ENCODE results near the gene OR8B12.

Gene OR8B12

GRCh38 chr11:124577716-124578427 lies 34.4 kb upstream of the OR8B12 start:
- DNase-seq (ENCODE audit: low spot score) = no peak
- H3K27ac ChIP-seq (ENCODE audit: poor library complexity, severe bottlenecking) = no peak overlapping the region
- ATAC-seq (ENCODE audit: low read depth) = no peak
- TF ChIP-seq, protein P1, sequence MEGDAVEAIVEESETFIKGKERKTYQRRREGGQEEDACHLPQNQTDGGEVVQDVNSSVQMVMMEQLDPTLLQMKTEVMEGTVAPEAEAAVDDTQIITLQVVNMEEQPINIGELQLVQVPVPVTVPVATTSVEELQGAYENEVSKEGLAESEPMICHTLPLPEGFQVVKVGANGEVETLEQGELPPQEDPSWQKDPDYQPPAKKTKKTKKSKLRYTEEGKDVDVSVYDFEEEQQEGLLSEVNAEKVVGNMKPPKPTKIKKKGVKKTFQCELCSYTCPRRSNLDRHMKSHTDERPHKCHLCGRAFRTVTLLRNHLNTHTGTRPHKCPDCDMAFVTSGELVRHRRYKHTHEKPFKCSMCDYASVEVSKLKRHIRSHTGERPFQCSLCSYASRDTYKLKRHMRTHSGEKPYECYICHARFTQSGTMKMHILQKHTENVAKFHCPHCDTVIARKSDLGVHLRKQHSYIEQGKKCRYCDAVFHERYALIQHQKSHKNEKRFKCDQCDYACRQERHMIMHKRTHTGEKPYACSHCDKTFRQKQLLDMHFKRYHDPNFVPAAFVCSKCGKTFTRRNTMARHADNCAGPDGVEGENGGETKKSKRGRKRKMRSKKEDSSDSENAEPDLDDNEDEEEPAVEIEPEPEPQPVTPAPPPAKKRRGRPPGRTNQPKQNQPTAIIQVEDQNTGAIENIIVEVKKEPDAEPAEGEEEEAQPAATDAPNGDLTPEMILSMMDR (IDR thresholded peaks at IDR 0.05; ENCODE audit: poor library complexity, severe bottlenecking) = no peak
- H3K4me1 ChIP-seq (ENCODE audit: insufficient read depth, poor library complexity, severe bottlenecking) = no peaks in the 10 kb centered on the region
- H3K27me3 ChIP-seq (ENCODE audit: insufficient read depth, poor library complexity, severe bottlenecking) = no peaks in the 10 kb centered on the region
- no peaks in the 10 kb centered on the region for H3K36me3 ChIP-seq (ENCODE audit: low read depth)
- H3K9me3 ChIP-seq (ENCODE audit: severe bottlenecking) = no peaks in the 10 kb centered on the region
- no peak overlapping the region for H3K4me3 ChIP-seq (ENCODE audit: severe bottlenecking)

DNA sequence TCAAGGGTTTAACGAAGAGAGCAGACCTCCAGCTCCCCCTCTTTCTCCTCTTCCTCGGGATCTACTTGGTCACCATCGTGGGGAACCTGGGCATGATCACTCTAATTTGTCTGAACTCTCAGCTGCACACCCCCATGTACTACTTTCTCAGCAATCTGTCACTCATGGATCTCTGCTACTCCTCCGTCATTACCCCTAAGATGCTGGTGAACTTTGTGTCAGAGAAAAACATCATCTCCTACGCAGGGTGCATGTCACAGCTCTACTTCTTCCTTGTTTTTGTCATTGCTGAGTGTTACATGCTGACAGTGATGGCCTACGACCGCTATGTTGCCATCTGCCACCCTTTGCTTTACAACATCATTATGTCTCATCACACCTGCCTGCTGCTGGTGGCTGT lies 26.7 kb upstream of the OR8B12 start:
- ATAC-seq (ENCODE audit: low read depth) = no peak
- Histone ChIP-seq H3K27ac (ENCODE audit: poor library complexity, severe bottlenecking) (no peak overlapping the region), H3K27me3 (ENCODE audit: insufficient read depth, poor library complexity, severe bottlenecking) (no peaks in the 10 kb centered on the region), H3K9me3 (ENCODE audit: severe bottlenecking) (no peaks in the 10 kb centered on the region), H3K4me1 (ENCODE audit: insufficient read depth, poor library complexity, severe bottlenecking) (no peaks in the 10 kb centered on the region), H3K4me3 (ENCODE audit: severe bottlenecking) (no peak overlapping the region), H3K36me3 (ENCODE audit: low read depth) (no peaks in the 10 kb centered on the region)
- TF ChIP-seq, protein P1 (IDR thresholded peaks at IDR 0.05; ENCODE audit: poor library complexity, severe bottlenecking) = no peak
- no peak for DNase-seq (ENCODE audit: low spot score)

DNA sequence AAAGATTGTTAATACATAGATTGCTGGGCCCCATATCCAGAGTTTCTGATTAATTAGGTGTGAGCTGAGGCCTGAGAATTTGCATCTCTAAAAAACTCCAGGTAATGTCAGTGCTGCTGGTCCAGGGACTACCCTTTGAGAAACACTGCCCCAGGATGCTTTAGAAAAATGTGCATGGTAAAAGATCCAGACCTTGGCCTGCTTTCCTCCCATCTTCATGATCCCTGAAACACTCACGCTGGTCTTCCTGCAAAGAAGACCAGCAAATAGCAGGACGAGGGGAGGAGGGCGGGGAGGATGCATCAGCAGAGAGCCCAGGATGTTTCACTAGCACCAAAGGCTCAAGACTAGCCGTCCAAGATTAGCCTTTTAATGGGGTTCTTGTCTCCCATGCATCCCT lies 26.2 kb upstream of the OR8B12 start, which contains the start of gene OR8A1:
OR8A1 (plus strand) TSS at position 301 of the 400 bp plus-strand sequence. CDS start 123 bp downstream, outside the sequence.
- Histone ChIP-seq H3K4me1 (ENCODE audit: insufficient read depth, poor library complexity, severe bottlenecking) (no peaks in the 10 kb centered on the region), H3K9me3 (ENCODE audit: severe bottlenecking) (no peaks in the 10 kb centered on the region), H3K27me3 (ENCODE audit: insufficient read depth, poor library complexity, severe bottlenecking) (no peaks in the 10 kb centered on the region), H3K27ac (ENCODE audit: poor library complexity, severe bottlenecking) (no peak within 1 kb of the TSS), H3K36me3 (ENCODE audit: low read depth) (no peaks in the 10 kb centered on the region), H3K4me3 (ENCODE audit: severe bottlenecking) (no peak within 1 kb of the TSS)
- TF ChIP-seq, protein P1 (IDR thresholded peaks at IDR 0.05; ENCODE audit: poor library complexity, severe bottlenecking) = no peak
- DNase-seq (ENCODE audit: low spot score) (no peak), ATAC-seq (ENCODE audit: low read depth) (no peak)

DNA sequence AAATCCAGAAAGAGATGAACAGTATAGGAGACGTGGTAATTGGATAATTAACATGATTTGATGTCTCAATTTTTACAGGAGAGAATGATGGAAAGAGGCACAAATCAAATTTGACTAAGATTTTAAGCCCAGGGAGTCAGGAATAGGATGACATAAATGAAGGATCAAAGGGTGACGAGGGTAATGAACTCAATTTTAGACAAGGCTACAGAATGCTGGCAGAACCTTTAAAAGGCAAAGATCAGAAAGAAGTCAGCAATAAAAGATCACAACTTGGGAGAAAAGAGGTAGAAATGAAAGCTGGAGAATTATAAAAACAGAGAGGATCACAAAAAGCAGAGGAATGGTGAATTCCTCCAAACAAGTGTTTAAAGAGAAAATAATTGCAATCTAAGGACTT lies 13.4 kb upstream of the OR8B12 start:
- ATAC-seq (ENCODE audit: low read depth) = no peak
- no peak overlapping the region for H3K4me3 ChIP-seq (ENCODE audit: severe bottlenecking)
- DNase-seq (ENCODE audit: low spot score) = no peak
- no peak overlapping the region for H3K27ac ChIP-seq (ENCODE audit: poor library complexity, severe bottlenecking)
- H3K27me3 ChIP-seq (ENCODE audit: insufficient read depth, poor library complexity, severe bottlenecking) = peaks cover 9% of the 10 kb centered on the region
- H3K4me1 ChIP-seq (ENCODE audit: insufficient read depth, poor library complexity, severe bottlenecking) = no peaks in the 10 kb centered on the region
- H3K36me3 ChIP-seq (ENCODE audit: low read depth) = no peaks in the 10 kb centered on the region
- H3K9me3 ChIP-seq (ENCODE audit: severe bottlenecking) = no peaks in the 10 kb centered on the region
- TF ChIP-seq, protein P1 (IDR thresholded peaks at IDR 0.05; ENCODE audit: poor library complexity, severe bottlenecking) = no peak

GRCh38 chr11:124551987-124552386 lies 8.5 kb upstream of the OR8B12 start:
- Histone ChIP-seq H3K4me1 (ENCODE audit: insufficient read depth, poor library complexity, severe bottlenecking) (no peaks in the 10 kb centered on the region), H3K27ac (ENCODE audit: poor library complexity, severe bottlenecking) (no peak overlapping the region), H3K27me3 (ENCODE audit: insufficient read depth, poor library complexity, severe bottlenecking) (peaks cover 3% of the 10 kb centered on the region), H3K4me3 (ENCODE audit: severe bottlenecking) (no peak overlapping the region), H3K9me3 (ENCODE audit: severe bottlenecking) (peaks cover 2% of the 10 kb centered on the region), H3K36me3 (ENCODE audit: low read depth) (no peaks in the 10 kb centered on the region)
- TF ChIP-seq, protein P1 (IDR thresholded peaks at IDR 0.05; ENCODE audit: poor library complexity, severe bottlenecking) = no peak
- ATAC-seq (ENCODE audit: low read depth) = no peak
- DNase-seq (ENCODE audit: low spot score) = no peak
